ENCODE data around the gene C2CD4B.

DNA sequence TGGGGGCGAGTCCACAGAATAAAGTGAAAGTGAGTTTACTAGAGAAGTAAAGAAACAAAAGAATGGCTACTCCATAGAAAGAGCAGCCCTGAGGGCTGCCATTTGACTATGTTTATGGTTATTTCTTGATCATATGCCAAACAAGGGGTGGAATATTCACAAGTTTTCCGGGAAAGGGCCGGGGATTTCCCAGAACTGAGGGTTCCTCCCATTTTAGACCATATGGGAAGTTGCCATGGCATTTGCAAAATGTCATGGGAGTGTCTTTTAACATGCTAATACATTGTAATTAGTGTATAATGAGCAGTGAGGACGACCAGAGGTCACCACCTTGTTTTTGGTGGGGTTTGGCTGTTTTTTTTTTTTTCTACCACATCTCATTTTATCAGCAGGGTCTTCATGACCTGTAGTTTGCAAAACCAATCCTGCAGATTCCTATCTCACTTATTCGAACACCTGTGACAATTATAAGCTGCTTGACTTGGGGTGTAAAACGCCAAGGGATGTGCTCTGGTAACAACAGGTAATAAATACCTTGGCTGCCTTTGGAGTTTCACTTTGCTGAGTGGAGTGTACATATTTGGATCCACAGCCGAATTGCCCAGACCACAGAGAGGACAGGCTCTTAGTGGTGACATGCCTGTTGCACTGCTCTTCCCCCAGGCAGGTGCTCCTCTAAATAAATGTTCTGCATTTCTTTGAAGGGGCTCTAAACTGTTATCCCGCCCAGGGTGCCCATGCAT is 43.6 kb downstream of the C2CD4B start:
- TF ChIP-seq EZH2 (IDR thresholded peaks at IDR 0.05; ENCODE audit: insufficient read depth, poor library complexity, severe bottlenecking) (no peak), EZH2phosphoT487 (IDR thresholded peaks at IDR 0.05; ENCODE audit: insufficient read depth, low read depth) (no peak)

Measured in GM23248 (cell line).